HCT116 (cell line): ENCODE results near the gene SLC27A4. TPM values are rescaled to one million over a fixed set of nuclear protein-coding genes. Genes with fewer than 3 reads are reported as not detected.

Experiments used
- ATAC-seq: fragments of 200-7000 bp; cut with Tn5 transposase; 2 replicates; pipeline ENCODE4 v1.9.1; 2020; ENCODE audit warnings: mild to moderate bottlenecking, moderate library complexity
- BruUV-seq: library from RNA; stranded (reverse); fragments of 400-500 nt; replicated peaks from 2 replicates; lab custom pipeline; 2021; lab: Mats Ljungman, UMichigan
- CTCF ChIA-PET: fragments of 300-600 bp; sonication (Branson Sonifier 250); formaldehyde crosslinking; loops from one replicate; lab custom pipeline; 2021; ENCODE audit warnings: antibody characterized with exemption; lab: Charles Lee
- POLR2A ChIA-PET: fragments of 300-600, 350-600 bp; sonication (Branson Sonifier 250); formaldehyde crosslinking; loops from one replicate; lab custom pipeline; 2021; ENCODE audit warnings: antibody characterized with exemption; lab: Charles Lee
- RAD21 ChIA-PET, 2 experiments: fragments of 300-600 bp; sonication (Branson Sonifier 250); formaldehyde crosslinking; loops; one replicate each; lab custom pipeline; 2023; ENCODE audit warnings: low total read pairs in 2 of 2; ENCODE audit not compliant: uncharacterized antibody in 2 of 2, unreplicated experiment in 2 of 2, low non-redundant PET in 1 of 2; lab: Charles Lee
- DNase-seq: peaks from one replicate; pipeline ENCODE4 v3.0.0-alpha.2; 2010; ENCODE audit warnings: low read depth, low spot score
- H2AFZ ChIP-seq: fragments of 200-600 bp; shearing (Covaris generic), sonication (generic); 2 replicates; pipeline ENCODE4 v1.6.1; 2017; ENCODE audit warnings: low read depth, mixed run types, mixed read lengths, antibody characterized with exemption, low read length; ENCODE audit not compliant: poor library complexity, severe bottlenecking
- H3K27ac ChIP-seq: 2 replicates; pipeline ENCODE4 v1.5.1; 2012; ENCODE audit warnings: low read depth, low read length
- H3K27me3 ChIP-seq: fragments of 200-600 bp; sonication (generic); 2 replicates; pipeline ENCODE4 v1.6.1; 2016; ENCODE audit warnings: mixed run types, low read length, mixed read lengths; ENCODE audit not compliant: insufficient read depth
- H3K36me3 ChIP-seq, 2 experiments: fragments of 200-500 bp in 1 of 2; fragments of 200-600 bp in 1 of 2; sonication (Bioruptor generic) in 1 of 2; sonication (generic) in 1 of 2; 2 replicates each; pipeline versions ENCODE4 v1.5.1 to v1.6.1; 2014 to 2016; ENCODE audit warnings: low read length in 2 of 2, inconsistent platforms in 1 of 2, mixed read lengths in 1 of 2, mixed run types in 1 of 2; ENCODE audit not compliant: insufficient read depth in 2 of 2, control insufficient read depth in 1 of 2
- H3K4me1 ChIP-seq, 2 experiments: fragments of 200-600 bp in 1 of 2; sonication (generic) in 1 of 2; 2 replicates each; pipeline versions ENCODE4 v1.5.1 to v1.6.1; 2012 to 2017; ENCODE audit warnings: low read length in 2 of 2, inconsistent platforms in 1 of 2, mild to moderate bottlenecking in 1 of 2, mixed read lengths in 1 of 2, mixed run types in 1 of 2, moderate library complexity in 1 of 2; ENCODE audit not compliant: insufficient read depth in 2 of 2, control insufficient read depth in 1 of 2
- H3K4me2 ChIP-seq: fragments of 200-600 bp; sonication (generic); 2 replicates; pipeline ENCODE4 v1.6.1; 2017; ENCODE audit warnings: mixed run types, low read length, mixed read lengths
- H3K4me3 ChIP-seq, 2 experiments: fragments of 200-600 bp in 1 of 2; sonication (generic) in 1 of 2; replicated peaks in 1 of 2; 2 replicates each; pipeline ENCODE4 v1.5.1; 2011 to 2016; ENCODE audit warnings: low read length in 2 of 2, control low read depth in 1 of 2, low read depth in 1 of 2, mild to moderate bottlenecking in 1 of 2, mixed read lengths in 1 of 2, mixed run types in 1 of 2
- H3K79me2 ChIP-seq: fragments of 200-600 bp; sonication (generic); 2 replicates; pipeline ENCODE4 v1.6.1; 2017; ENCODE audit warnings: mild to moderate bottlenecking, mixed run types, low read length, moderate library complexity, mixed read lengths; ENCODE audit not compliant: insufficient read depth
- H3K9ac ChIP-seq: fragments of 200-600 bp; sonication (generic); 2 replicates; pipeline ENCODE4 v1.6.1; 2016; ENCODE audit warnings: low read length, mixed read lengths
- H3K9me2 ChIP-seq: fragments of 200-600 bp; sonication (generic), shearing (Covaris generic); 2 replicates; pipeline ENCODE4 v1.6.1; 2017; ENCODE audit warnings: mixed run types, mild to moderate bottlenecking, moderate library complexity; ENCODE audit not compliant: insufficient read depth
- H3K9me3 ChIP-seq, 2 experiments: fragments of 200-500 bp in 1 of 2; fragments of 200-600 bp in 1 of 2; sonication (Bioruptor generic) in 1 of 2; sonication (generic) in 1 of 2; 2 replicates each; pipeline ENCODE4 v1.6.1; 2014 to 2017; ENCODE audit warnings: low read length in 2 of 2, mixed read lengths in 2 of 2, inconsistent platforms in 1 of 2, low read depth in 1 of 2, mild to moderate bottlenecking in 1 of 2, mixed run types in 1 of 2, moderate library complexity in 1 of 2; ENCODE audit not compliant: control insufficient read depth in 1 of 2, insufficient read depth in 1 of 2
- H4K20me1 ChIP-seq: fragments of 200-600 bp; sonication (generic), shearing (Covaris generic); 2 replicates; pipeline ENCODE4 v1.6.1; 2017; ENCODE audit warnings: mixed run types, mild to moderate bottlenecking, moderate library complexity; ENCODE audit not compliant: insufficient read depth
- CBX3 ChIP-seq: IDR thresholded peaks from 2 replicates; pipeline ENCODE4 v1.6.1; 2012; ENCODE audit warnings: low read depth
- CEBPB ChIP-seq: IDR thresholded peaks from 2 replicates; pipeline ENCODE4 v1.6.1; 2012; ENCODE audit warnings: low read depth
- CTCF ChIP-seq, 3 experiments: fragments of 200-600 bp in 1 of 3; sonication (generic) in 1 of 3; IDR thresholded peaks in 2 of 3; conservative IDR thresholded peaks in 1 of 3; 2 replicates each; pipeline ENCODE4 v1.5.1; 2012 to 2017; ENCODE audit warnings: low read depth in 2 of 3, low read length in 2 of 3, antibody characterized with exemption in 1 of 3, borderline replicate concordance in 1 of 3, control low read depth in 1 of 3, mild to moderate bottlenecking in 1 of 3, mixed read lengths in 1 of 3, mixed run types in 1 of 3, moderate library complexity in 1 of 3; ENCODE audit not compliant: insufficient read depth in 1 of 3
- EGR1 ChIP-seq: IDR thresholded peaks from 2 replicates; pipeline ENCODE4 v1.6.1; 2012; ENCODE audit warnings: low read depth
- ELF1 ChIP-seq: IDR thresholded peaks from 2 replicates; pipeline ENCODE4 v1.6.1; 2012; ENCODE audit warnings: low read depth, borderline replicate concordance
- EZH2 ChIP-seq: fragments of 200-600 bp; sonication (generic); IDR thresholded peaks from 2 replicates; pipeline ENCODE4 v1.6.1; 2017; ENCODE audit warnings: antibody characterized with exemption, mixed run types
- EZH2phosphoT487 ChIP-seq: fragments of 200-600 bp; IDR thresholded peaks from 2 replicates; pipeline ENCODE4 v1.6.1; 2018; ENCODE audit warnings: antibody characterized with exemption, borderline replicate concordance
- FOSL1 ChIP-seq: IDR thresholded peaks from 2 replicates; pipeline ENCODE4 v1.6.1; 2012; ENCODE audit warnings: low read depth
- JUND ChIP-seq: IDR thresholded peaks from 2 replicates; pipeline ENCODE4 v1.6.1; 2012
- MAX ChIP-seq: IDR thresholded peaks from 2 replicates; pipeline ENCODE4 v1.6.1; 2012
- POLR2A ChIP-seq: IDR thresholded peaks from 2 replicates; pipeline ENCODE4 v1.7.0; 2011; ENCODE audit warnings: borderline replicate concordance; ENCODE audit not compliant: insufficient read depth, insufficient read length; ENCODE audit errors: extremely low read depth
- POLR2AphosphoS5 ChIP-seq: IDR thresholded peaks from 2 replicates; pipeline ENCODE4 v1.6.1; 2011; ENCODE audit warnings: mild to moderate bottlenecking, low read depth, low read length, moderate library complexity
- RAD21 ChIP-seq: IDR thresholded peaks from 2 replicates; pipeline ENCODE4 v1.6.1; 2012; ENCODE audit warnings: low read depth, mild to moderate bottlenecking
- SP1 ChIP-seq: IDR thresholded peaks from 2 replicates; pipeline ENCODE4 v1.6.1; 2012; ENCODE audit warnings: low read depth
- SRF ChIP-seq: IDR thresholded peaks from 2 replicates; pipeline ENCODE4 v1.6.1; 2012; ENCODE audit warnings: low read depth
- TCF7L2 ChIP-seq: IDR thresholded peaks from 2 replicates; pipeline ENCODE4 v1.7.0; 2011; ENCODE audit warnings: borderline replicate concordance, inconsistent platforms; ENCODE audit not compliant: insufficient read depth, insufficient read length; ENCODE audit errors: extremely low read depth
- ZBTB33 ChIP-seq: IDR thresholded peaks from 2 replicates; pipeline ENCODE4 v1.6.1; 2011; ENCODE audit warnings: mild to moderate bottlenecking, low read length, moderate library complexity; ENCODE audit not compliant: insufficient replicate concordance; ENCODE audit errors: extremely low read depth
- ZFX ChIP-seq: fragments of 450-650 bp; IDR thresholded peaks from 2 replicates; pipeline ENCODE4 v1.6.1; 2017
- intact Hi-C: fragments of 100-400 bp; cut with micrococcal nuclease; formaldehyde crosslinking; loops from 2 replicates; pipeline ENCODE4 v1.10.0; 2022
- total RNA-seq: library from RNA; stranded (reverse); gene quantifications from one replicate; pipeline ENCODE4 v1.2.1, GENCODE V29; 2021; ENCODE audit not compliant: unreplicated experiment

SLC27A4 gene
- total RNA-seq, 1 experiment from 2014 or later, result 33.9 TPM

GRCh38 chr9:128335914-128336313 is 4.4 kb upstream of the SLC27A4 start (continued):
- TF ChIP-seq CTCF (IDR thresholded peaks at IDR 0.05 in 2 of 3, conservative IDR thresholded peaks at IDR 0.05 in 1 of 3; ENCODE audit: borderline replicate concordance in 1 of 3, insufficient read depth in 1 of 3, low read depth in 2 of 3, low read length in 2 of 3) (no peak), ELF1 (no peak), SRF (no peak), JUND (no peak)
- TF ChIP-seq, all 23 proteins: peak for 0

GRCh38 chr9:128337936-128338335 is 2.4 kb upstream of the SLC27A4 start:
- DNase-seq (no peak), ATAC-seq (no peak)
- H3K27me3 ChIP-seq, result no peaks in the 10 kb centered on the region
- no TSS peak for BruUV-seq
- H4K20me1 ChIP-seq, result no peaks in the 10 kb centered on the region
- no peaks in the 10 kb centered on the region for H3K9me3 ChIP-seq
- H3K4me2 ChIP-seq, result no peak overlapping the region
- H2AFZ ChIP-seq, result no peak overlapping the region
- H3K36me3 ChIP-seq, result peaks cover 0 to 2% of the 10 kb centered on the region in 2 experiments; a peak in 3 of 4 replicates
- RAD21 ChIA-PET, result no interaction called here
- CTCF ChIA-PET, result no interaction called here
- no peak overlapping the region for H3K27ac ChIP-seq
- no peak overlapping the region for H3K9ac ChIP-seq
- intact Hi-C loops, result no loop called here
- peaks cover 10% of the 10 kb centered on the region for H3K79me2 ChIP-seq
- no peaks in the 10 kb centered on the region for H3K9me2 ChIP-seq
- TF ChIP-seq EZH2 (no peak), ZFX (no peak), CBX3 (no peak), MAX (no peak), SP1 (no peak), ZBTB33 (no peak), FOSL1 (no peak), POLR2A (no peak), POLR2AphosphoS5 (no peak), EZH2phosphoT487 (no peak), TCF7L2 (no peak), EGR1 (no peak), CTCF (IDR thresholded peaks at IDR 0.05 in 2 of 3, conservative IDR thresholded peaks at IDR 0.05 in 1 of 3; ENCODE audit: borderline replicate concordance in 1 of 3, insufficient read depth in 1 of 3, low read depth in 2 of 3, low read length in 2 of 3) (no peak), RAD21 (no peak), CEBPB (no peak), ELF1 (no peak)
- H3K4me1 ChIP-seq, result peaks cover 0 to 20% of the 10 kb centered on the region in 2 experiments; a peak in 2 of 4 replicates
- H3K4me3 ChIP-seq, result no peak overlapping the region
- POLR2A ChIA-PET, result no interaction called here
